ENCODE results near the gene FES. TPM values are rescaled to one million over a fixed set of nuclear protein-coding genes. Genes with fewer than 3 reads are reported as not detected.

The FES gene
- polyA plus RNA-seq, 1 donor = 17.9 TPM

DNA sequence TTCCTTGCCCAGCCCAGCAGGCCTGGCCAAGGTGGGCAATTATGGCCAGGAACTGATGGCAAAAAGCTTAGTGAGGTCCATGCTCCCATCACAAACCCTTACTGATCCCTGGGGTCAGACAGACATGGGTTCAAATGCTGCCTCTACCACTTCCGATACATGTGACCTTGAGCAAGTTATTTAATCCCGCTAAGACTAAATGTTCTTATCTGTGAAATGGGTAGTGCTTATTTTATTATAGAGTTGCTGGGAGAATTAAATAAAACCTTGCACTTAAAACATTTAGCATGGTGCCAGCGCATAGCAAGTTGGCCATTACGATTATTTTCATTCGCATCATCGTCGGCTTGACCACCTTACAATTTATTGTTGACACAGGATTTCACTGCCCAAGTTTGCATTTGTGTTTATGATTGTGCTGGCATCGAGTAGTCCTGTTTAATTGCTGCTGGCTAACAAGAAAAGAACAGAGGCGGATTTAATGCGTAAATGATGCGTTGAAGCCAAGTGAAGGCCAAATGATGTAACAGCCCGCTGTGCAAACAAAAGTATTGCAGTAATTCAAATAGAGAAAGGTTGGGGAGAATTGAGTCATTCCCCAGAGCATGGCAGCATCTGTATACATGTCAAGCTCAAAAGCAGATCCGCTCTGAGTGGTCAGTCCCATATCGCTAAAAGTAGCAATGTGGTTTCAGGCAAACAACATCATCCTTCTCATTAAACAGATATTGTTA lies 23.2 kb upstream of the FES start:
- H3K9me3 ChIP-seq (ENCODE audit: control insufficient read depth, low read depth, low read length) = no peaks in the 10 kb centered on the region
- no peak overlapping the region for H3K27ac ChIP-seq (ENCODE audit: low read length)
- no peaks in the 10 kb centered on the region for H3K27me3 ChIP-seq (ENCODE audit: control insufficient read depth, insufficient read depth, low read length)
- DNase-seq = no peak
- H3K4me3 ChIP-seq (ENCODE audit: low read length) = no peak overlapping the region
- no peaks in the 10 kb centered on the region for H3K36me3 ChIP-seq (ENCODE audit: control insufficient read depth, insufficient read depth, low read length)
- peaks cover 2% of the 10 kb centered on the region for H3K4me1 ChIP-seq (ENCODE audit: control insufficient read depth, insufficient read depth, low read length)
- WGBS (ENCODE audit: insufficient coverage, low lambda C conversion rate) = 90% methylated on average over 8 of the region's 14 CpGs

DNA sequence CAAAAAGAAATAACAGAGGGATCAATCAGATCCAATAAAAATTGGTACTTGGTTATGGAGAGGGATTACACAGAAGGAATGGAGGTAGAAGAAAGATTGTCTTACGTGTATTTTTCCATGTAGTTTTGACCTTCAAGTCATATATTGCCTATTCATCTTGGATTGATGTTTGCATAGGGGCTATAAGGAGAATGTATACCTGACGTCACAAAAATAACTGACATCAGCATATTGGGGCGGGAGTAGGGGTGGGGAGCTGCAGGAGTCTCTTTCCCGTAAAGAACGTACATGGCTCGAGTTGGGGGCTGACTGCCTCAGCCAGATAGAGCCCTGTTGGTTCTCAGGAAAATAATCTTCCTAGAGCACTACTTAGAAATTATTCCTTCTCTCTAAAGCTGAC lies 21.8 kb upstream of the FES start:
- no peak overlapping the region for H3K4me3 ChIP-seq (ENCODE audit: low read length)
- H3K4me1 ChIP-seq (ENCODE audit: control insufficient read depth, insufficient read depth, low read length) = peaks cover 6% of the 10 kb centered on the region
- no CpG with 5 or more reads among the region's 6 CpGs for WGBS (ENCODE audit: insufficient coverage, low lambda C conversion rate)
- DNase-seq = no peak
- no peaks in the 10 kb centered on the region for H3K36me3 ChIP-seq (ENCODE audit: control insufficient read depth, insufficient read depth, low read length)
- H3K27me3 ChIP-seq (ENCODE audit: control insufficient read depth, insufficient read depth, low read length) = no peaks in the 10 kb centered on the region
- no peak overlapping the region for H3K27ac ChIP-seq (ENCODE audit: low read length)
- no peaks in the 10 kb centered on the region for H3K9me3 ChIP-seq (ENCODE audit: control insufficient read depth, low read depth, low read length)

DNA sequence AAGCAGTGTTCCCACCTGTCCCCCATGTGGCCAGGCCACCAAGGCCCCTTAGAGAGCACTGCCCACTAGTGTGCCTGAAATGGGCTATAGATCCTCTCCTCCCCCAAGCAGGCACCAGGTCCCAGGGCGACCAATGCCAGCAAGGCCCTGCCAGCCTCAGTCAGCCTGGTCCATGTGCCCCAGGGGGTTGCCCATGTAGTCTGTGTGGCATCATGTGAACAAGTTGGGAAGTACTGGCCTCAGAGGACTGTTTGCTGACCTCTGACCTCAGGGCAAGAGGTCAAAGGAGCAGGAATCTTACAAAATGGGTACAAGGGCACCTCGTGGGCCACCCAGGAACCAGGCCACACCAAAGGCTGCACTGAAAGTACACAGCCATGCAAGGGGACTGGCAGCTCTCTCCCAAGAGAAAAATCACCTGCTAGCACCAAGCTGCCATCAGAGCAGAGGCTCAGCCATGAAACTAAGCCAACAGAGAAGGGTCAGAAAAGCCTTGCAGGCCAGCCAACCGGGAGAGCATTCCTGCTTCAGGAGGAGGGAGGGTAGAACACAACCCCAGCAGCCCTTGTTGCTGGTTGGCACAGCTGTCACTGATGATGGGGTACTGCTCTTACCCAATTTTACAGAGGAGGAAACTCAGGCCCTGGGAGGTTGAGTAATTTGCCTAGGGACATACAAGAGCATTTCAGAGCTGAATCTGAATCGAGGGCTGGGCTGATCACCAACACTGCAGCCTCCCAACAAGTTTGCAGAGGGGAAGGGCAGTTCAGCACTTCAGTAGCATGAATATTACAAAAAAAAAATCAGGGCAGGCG lies 21.1 kb upstream of the FES start:
- Histone ChIP-seq H3K27me3 (ENCODE audit: control insufficient read depth, insufficient read depth, low read length) (no peaks in the 10 kb centered on the region), H3K9me3 (ENCODE audit: control insufficient read depth, low read depth, low read length) (no peaks in the 10 kb centered on the region), H3K36me3 (ENCODE audit: control insufficient read depth, insufficient read depth, low read length) (no peaks in the 10 kb centered on the region), H3K27ac (ENCODE audit: low read length) (no peak overlapping the region), H3K4me1 (ENCODE audit: control insufficient read depth, insufficient read depth, low read length) (peaks cover 9% of the 10 kb centered on the region), H3K4me3 (ENCODE audit: low read length) (no peak overlapping the region)
- WGBS (ENCODE audit: insufficient coverage, low lambda C conversion rate) = no CpG with 5 or more reads among the region's 5 CpGs
- no peak for DNase-seq

DNA sequence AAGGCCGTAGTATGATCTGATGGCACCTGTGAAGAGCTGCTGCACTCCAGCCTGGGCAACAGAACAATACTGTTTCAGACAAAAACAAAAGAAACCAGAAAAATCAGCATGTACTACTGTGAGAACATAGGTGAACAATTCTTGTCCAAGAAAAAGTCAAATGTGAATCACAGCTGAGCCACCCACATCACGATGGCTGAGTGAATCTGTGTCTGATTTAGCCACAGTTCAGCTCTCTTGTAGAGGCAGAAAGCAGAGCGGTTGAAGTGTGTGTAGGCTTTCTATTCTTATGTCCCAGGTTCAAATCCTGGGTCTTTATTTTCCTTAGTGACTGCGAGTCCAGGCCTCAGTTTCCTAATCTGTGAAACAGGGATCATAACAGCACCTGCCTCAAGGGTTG lies 20.3 kb upstream of the FES start:
- H3K27ac ChIP-seq (ENCODE audit: low read length) = no peak overlapping the region
- H3K36me3 ChIP-seq (ENCODE audit: control insufficient read depth, insufficient read depth, low read length) = no peaks in the 10 kb centered on the region
- H3K4me1 ChIP-seq (ENCODE audit: control insufficient read depth, insufficient read depth, low read length) = peaks cover 18% of the 10 kb centered on the region
- H3K9me3 ChIP-seq (ENCODE audit: control insufficient read depth, low read depth, low read length) = no peaks in the 10 kb centered on the region
- DNase-seq = no peak
- H3K27me3 ChIP-seq (ENCODE audit: control insufficient read depth, insufficient read depth, low read length) = no peaks in the 10 kb centered on the region
- H3K4me3 ChIP-seq (ENCODE audit: low read length) = no peak overlapping the region
- 83% methylated on average over 1 of the region's 4 CpGs for WGBS (ENCODE audit: insufficient coverage, low lambda C conversion rate)

GRCh38 chr15:90864507-90864906 lies 19.8 kb upstream of the FES start:
- no peaks in the 10 kb centered on the region for H3K36me3 ChIP-seq (ENCODE audit: control insufficient read depth, insufficient read depth, low read length)
- no peak overlapping the region for H3K4me3 ChIP-seq (ENCODE audit: low read length)
- no peak for DNase-seq
- no peaks in the 10 kb centered on the region for H3K27me3 ChIP-seq (ENCODE audit: control insufficient read depth, insufficient read depth, low read length)
- WGBS (ENCODE audit: insufficient coverage, low lambda C conversion rate) = no CpG with 5 or more reads among the region's 10 CpGs
- H3K9me3 ChIP-seq (ENCODE audit: control insufficient read depth, low read depth, low read length) = no peaks in the 10 kb centered on the region
- peaks cover 23% of the 10 kb centered on the region for H3K4me1 ChIP-seq (ENCODE audit: control insufficient read depth, insufficient read depth, low read length)
- no peak overlapping the region for H3K27ac ChIP-seq (ENCODE audit: low read length)

- 92% methylated on average over 2 of the region's 4 CpGs for WGBS (ENCODE audit: insufficient coverage, low lambda C conversion rate)
- no peak for DNase-seq
- H3K4me1 ChIP-seq (ENCODE audit: control insufficient read depth, insufficient read depth, low read length) = peaks cover 35% of the 10 kb centered on the region
These were observed 18.6 kb upstream of the FES start for GRCh38 chr15:90865702-90866101.

DNA sequence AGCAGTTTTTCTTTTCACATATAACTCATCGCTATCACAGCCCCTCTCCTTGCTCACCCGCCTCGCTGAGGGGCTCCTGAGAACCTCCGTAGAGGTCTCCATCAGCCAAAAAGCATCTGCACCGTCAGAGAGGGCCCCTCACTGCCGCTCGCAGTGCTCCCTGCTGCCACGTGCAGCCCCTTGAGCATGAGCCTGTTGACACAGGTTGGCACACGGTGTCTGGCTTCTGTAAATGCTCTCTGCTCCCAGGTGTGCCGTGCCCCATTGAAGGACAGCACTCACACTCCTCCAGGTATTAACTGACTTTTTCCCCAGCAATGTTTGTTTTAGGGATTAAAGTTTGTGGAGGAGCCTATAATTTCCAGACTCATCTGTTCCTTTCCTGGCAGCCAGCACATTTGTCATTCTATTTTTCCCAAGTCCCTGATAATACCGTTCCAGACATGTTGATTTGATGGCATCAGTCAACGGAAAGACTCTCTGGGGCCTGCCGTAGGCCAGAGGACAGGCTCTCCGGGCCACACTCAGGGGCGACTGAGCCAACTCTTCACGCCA lies 18.1 kb upstream of the FES start:
- no peaks in the 10 kb centered on the region for H3K36me3 ChIP-seq (ENCODE audit: control insufficient read depth, insufficient read depth, low read length)
- no peak overlapping the region for H3K27ac ChIP-seq (ENCODE audit: low read length)
- no peaks in the 10 kb centered on the region for H3K9me3 ChIP-seq (ENCODE audit: control insufficient read depth, low read depth, low read length)
- H3K27me3 ChIP-seq (ENCODE audit: control insufficient read depth, insufficient read depth, low read length) = no peaks in the 10 kb centered on the region
- H3K4me3 ChIP-seq (ENCODE audit: low read length) = no peak overlapping the region
- H3K4me1 ChIP-seq (ENCODE audit: control insufficient read depth, insufficient read depth, low read length) = peaks cover 37% of the 10 kb centered on the region
- no peak for DNase-seq
- WGBS (ENCODE audit: insufficient coverage, low lambda C conversion rate) = 58% methylated on average over 5 of the region's 16 CpGs

More at GRCh38 chr15:90865702-90866101, 18.6 kb upstream of the FES start:
- H3K4me3 ChIP-seq (ENCODE audit: low read length) = no peak overlapping the region
- no peaks in the 10 kb centered on the region for H3K9me3 ChIP-seq (ENCODE audit: control insufficient read depth, low read depth, low read length)
- H3K27me3 ChIP-seq (ENCODE audit: control insufficient read depth, insufficient read depth, low read length) = no peaks in the 10 kb centered on the region
- H3K27ac ChIP-seq (ENCODE audit: low read length) = no peak overlapping the region
- no peaks in the 10 kb centered on the region for H3K36me3 ChIP-seq (ENCODE audit: control insufficient read depth, insufficient read depth, low read length)

DNA sequence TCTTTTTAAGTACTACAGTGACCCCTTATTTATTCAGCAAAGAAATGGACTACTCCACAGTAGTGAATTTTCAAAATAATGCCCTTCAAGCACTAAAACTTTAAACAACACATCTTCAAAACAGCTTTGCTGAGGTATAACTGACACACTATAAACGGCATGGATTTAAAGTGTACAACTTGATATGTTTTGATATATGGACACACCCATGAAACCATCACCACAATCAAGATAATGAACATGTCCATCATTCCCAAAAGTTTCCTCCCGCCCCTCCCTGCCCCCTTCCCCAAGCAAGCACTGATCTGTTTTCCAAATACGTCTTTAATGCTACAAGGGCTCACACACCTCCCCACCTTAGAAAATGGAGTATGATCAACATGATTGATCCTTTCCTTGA lies 17.5 kb upstream of the FES start:
- no peaks in the 10 kb centered on the region for H3K36me3 ChIP-seq (ENCODE audit: control insufficient read depth, insufficient read depth, low read length)
- H3K27ac ChIP-seq (ENCODE audit: low read length) = no peak overlapping the region

DNA sequence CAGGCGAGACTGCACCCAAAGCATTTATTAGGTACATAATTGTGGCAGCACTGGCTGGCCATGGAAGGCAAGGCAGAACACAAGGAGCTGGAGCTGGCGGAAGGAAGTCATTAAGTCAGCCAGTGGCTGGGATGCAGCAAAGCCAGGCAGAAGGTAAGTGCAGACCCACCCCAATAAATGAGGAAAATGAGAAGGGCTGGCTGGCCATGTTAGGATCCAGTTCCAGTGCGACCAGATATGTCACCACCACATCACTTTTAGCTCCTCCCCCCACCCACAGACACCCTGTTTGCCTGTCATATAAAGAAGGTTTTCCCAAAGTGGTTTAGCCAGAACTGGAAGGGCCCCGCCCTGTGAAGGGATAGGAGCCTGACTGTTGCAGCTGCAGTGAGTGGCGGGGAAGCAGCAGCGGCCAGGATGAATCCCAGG lies 16.0 kb upstream of the FES start, which contains the start of gene FURIN:
TSS of gene FURIN (plus strand) at position 328 of the 429 bp plus-strand sequence. CDS start 7,153 bp downstream, outside the sequence.
- WGBS (ENCODE audit: insufficient coverage, low lambda C conversion rate) = no CpG with 5 or more reads among the region's 6 CpGs
- no peak within 1 kb of the TSS for H3K4me3 ChIP-seq (ENCODE audit: low read length)
- peak in 1 of 2 donors; percentile 62 for DNase-seq

More for the DNA sequence above, 17.5 kb upstream of the FES start:
- H3K27me3 ChIP-seq (ENCODE audit: control insufficient read depth, insufficient read depth, low read length) = no peaks in the 10 kb centered on the region
- WGBS (ENCODE audit: insufficient coverage, low lambda C conversion rate) = no CpG with 5 or more reads among the region's 3 CpGs
- H3K4me3 ChIP-seq (ENCODE audit: low read length) = no peak overlapping the region
- peaks cover 37% of the 10 kb centered on the region for H3K4me1 ChIP-seq (ENCODE audit: control insufficient read depth, insufficient read depth, low read length)
- no peak for DNase-seq
- no peaks in the 10 kb centered on the region for H3K9me3 ChIP-seq (ENCODE audit: control insufficient read depth, low read depth, low read length)

DNA sequence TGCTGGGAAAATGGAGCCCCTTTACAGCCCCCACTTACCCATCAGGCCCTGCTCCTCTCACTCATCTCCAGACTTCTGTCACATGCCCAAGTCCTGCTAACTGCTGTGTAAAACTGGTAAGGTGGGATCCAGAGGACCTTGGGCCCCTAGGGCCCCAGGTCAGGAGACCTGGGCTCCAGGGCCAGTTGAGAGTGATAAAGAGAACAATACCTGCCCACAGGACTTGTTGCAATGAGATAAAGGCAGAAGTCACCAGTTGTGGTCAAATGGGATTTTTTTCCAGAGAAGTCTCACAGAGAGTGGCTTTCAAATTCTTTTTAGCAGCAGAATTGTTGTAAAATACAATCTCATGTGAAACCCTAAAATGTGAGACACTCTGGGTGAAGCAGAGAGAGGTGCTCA lies 15.2 kb upstream of the FES start:
- no peaks in the 10 kb centered on the region for H3K27me3 ChIP-seq (ENCODE audit: control insufficient read depth, insufficient read depth, low read length)
- no peaks in the 10 kb centered on the region for H3K36me3 ChIP-seq (ENCODE audit: control insufficient read depth, insufficient read depth, low read length)
- no peak overlapping the region for H3K4me3 ChIP-seq (ENCODE audit: low read length)
- H3K9me3 ChIP-seq (ENCODE audit: control insufficient read depth, low read depth, low read length) = no peaks in the 10 kb centered on the region
- DNase-seq = peak; percentile 87 to 95
- peak overlapping the region; percentile 89 for H3K27ac ChIP-seq (ENCODE audit: low read length)
- H3K4me1 ChIP-seq (ENCODE audit: control insufficient read depth, insufficient read depth, low read length) = peaks cover 49% of the 10 kb centered on the region

More for the DNA sequence above, 16.0 kb upstream of the FES start, which contains the start of gene FURIN:
- Histone ChIP-seq H3K9me3 (ENCODE audit: control insufficient read depth, low read depth, low read length) (no peaks in the 10 kb centered on the region), H3K36me3 (ENCODE audit: control insufficient read depth, insufficient read depth, low read length) (no peaks in the 10 kb centered on the region), H3K27ac (ENCODE audit: low read length) (peak within 1 kb of the TSS; percentile 89), H3K27me3 (ENCODE audit: control insufficient read depth, insufficient read depth, low read length) (no peaks in the 10 kb centered on the region), H3K4me1 (ENCODE audit: control insufficient read depth, insufficient read depth, low read length) (peaks cover 44% of the 10 kb centered on the region)
